GM10248 (cell line): ENCODE results near the gene LCN2.

Source experiments
- CTCF ChIA-PET: fragments of 300-600 bp; sonication (Branson Sonifier 250); formaldehyde crosslinking; extraction: SDS; loops from one replicate; lab custom pipeline; 2021; ENCODE audit warnings: antibody characterized with exemption; lab: Yijun Ruan, JAX
- POLR2A ChIA-PET: fragments of 350-650 bp; sonication (Branson Sonifier 250); formaldehyde crosslinking; extraction: SDS; loops from one replicate; lab custom pipeline; 2020; ENCODE audit warnings: antibody characterized with exemption; lab: Yijun Ruan, JAX
- DNase-seq: peaks from one replicate; pipeline ENCODE4 v3.0.0; 2012; ENCODE audit errors: extremely low spot score
- CTCF ChIP-seq: IDR thresholded peaks from 2 replicates; pipeline ENCODE4 v1.5.1; 2012; ENCODE audit warnings: mild to moderate bottlenecking, low read depth; ENCODE audit errors: extremely low read depth, missing control alignments, control extremely low read depth

Gene LCN2

DNA sequence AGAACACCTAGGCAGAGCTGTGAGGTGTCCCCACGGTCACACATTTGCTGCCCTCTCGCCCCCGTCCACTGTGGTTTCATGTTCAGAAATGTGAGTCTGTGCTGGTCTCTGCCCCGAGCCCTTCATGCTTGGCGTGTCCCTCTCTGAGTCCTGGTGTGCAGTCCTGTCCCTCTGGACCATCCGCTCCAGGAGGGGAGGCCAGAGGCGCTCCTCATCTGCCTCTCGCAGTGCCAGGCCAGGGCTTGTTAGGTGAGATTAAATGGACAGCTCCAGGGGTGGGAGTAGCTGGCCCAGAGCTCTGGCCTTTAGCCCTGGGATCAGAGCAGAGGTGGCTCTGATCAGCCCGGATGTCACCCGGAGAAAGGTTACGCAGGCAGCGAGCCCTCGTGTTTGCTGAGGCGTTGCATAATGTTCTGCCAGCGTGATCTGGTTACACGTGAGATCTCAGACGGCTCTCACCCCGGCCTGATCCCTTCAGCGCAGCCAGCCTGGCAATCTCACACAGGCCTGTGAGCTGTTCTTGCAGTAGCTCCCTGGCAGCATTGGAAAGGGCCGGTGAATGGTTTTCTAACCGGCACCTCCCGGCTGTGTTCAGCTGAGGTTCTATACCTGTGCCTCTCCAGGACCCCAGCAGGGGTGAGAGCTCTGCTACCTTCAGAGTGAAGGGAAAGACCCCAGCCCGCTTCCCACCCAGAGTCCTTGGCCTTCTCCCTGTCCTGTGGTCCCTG is 46.2 kb upstream of the LCN2 start:
- TF ChIP-seq CTCF: no peak
- DNase-seq: no peak
- CTCF ChIA-PET: interaction anchor here (0.7 to 5.5 kb wide), 4 partner anchors 11 to 159 kb away, joined by 3 to 53 read pairs (median 3); no protein-coding TSS in a partner anchor
- POLR2A ChIA-PET: interaction anchor here (1.1 kb wide), 1 partner anchor 9 kb away, joined by 3 read pairs; no protein-coding TSS in a partner anchor

DNA sequence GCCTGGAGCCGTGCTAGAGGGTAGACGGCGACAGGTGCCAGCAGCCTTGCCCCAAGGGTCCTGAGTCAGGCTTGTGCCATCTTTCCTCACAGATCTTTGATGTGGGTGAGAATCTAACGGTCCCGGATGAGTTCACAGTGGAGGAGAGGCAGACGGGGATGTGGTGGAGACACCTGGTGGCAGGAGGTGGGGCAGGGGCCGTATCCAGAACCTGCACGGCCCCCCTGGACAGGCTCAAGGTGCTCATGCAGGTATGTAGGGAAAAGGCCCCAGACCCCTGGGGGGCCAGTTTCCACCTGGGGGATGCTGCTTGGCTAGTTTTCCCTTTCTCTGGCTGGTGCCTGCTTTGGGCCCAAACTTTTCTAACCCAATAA is 45.7 kb upstream of the LCN2 start:
- ChIA-PET POLR2A (no interaction called here), CTCF (interaction anchor here (0.7 to 5.5 kb wide), 4 partner anchors 11 to 160 kb away, joined by 3 to 53 read pairs (median 3); no protein-coding TSS in a partner anchor)
- no peak for DNase-seq
- TF ChIP-seq CTCF: peak; percentile 6

DNA sequence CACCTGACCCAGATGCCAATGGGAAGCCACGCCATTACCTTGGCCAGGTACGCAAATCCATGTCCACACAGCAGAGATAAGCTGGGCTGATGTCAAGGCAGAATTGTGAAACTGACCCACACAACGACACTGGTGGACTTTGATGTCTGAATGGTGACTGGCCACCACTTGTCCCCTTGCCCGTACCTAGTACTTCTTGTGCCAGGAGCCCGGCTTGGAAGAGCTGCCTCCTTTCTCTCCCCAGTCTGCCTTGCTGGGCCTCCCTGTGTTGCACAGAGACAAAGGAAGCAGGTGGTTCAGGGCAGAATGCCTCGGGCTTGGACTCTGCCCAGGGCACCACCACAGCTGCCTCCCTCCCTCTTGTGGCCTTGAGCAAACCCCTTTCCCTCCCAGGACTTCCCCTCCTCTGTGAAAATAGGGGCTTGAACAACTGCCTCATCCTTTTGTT is 45.1 kb upstream of the LCN2 start:
- TF ChIP-seq CTCF: no peak
- POLR2A ChIA-PET: interaction anchor here (0.6 kb wide), 1 partner anchor 27 kb away, joined by 5 read pairs; no protein-coding TSS in a partner anchor
- CTCF ChIA-PET: interaction anchor here (5.5 kb wide), 1 partner anchor 11 kb away, joined by 53 read pairs; no protein-coding TSS in a partner anchor
- DNase-seq: no peak

GRCh38 chr9:128105538-128106175 is 43.6 kb upstream of the LCN2 start:
- ChIA-PET POLR2A (no interaction called here), CTCF (interaction anchor here (4.0 to 5.5 kb wide), 2 partner anchors 10 to 20 kb away, joined by 26 to 53 read pairs; no protein-coding TSS in a partner anchor)
- TF ChIP-seq CTCF: no peak
- no peak for DNase-seq

DNA sequence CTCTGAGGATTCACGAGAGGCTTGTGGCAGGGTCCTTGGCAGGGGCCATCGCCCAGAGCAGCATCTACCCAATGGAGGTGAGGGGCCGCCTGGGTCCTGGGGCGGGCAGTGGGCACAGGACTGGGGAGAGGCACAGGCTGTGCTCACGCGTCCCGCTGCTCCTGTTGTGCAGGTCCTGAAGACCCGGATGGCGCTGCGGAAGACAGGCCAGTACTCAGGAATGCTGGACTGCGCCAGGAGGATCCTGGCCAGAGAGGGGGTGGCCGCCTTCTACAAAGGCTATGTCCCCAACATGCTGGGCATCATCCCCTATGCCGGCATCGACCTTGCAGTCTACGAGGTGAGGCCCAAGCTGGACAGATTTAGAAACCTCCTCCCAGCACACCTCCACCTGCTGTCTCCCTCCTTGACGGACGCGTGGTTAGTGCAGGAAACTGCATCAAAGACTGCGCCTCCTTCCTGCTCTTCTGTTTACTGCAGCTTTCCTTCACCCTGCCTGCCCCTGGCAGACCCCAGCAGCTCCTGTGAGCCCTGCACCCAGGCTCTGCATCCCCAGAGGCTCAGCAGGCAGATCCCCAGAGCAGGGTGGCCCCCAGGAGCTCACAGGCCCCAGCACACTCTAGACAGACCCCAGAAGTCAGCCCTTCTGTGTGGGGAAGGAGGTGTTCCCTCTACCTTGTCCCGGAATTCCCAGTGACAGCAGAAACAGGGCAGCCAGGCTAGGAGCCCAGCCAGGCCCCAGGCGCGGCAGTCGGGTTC is 42.9 kb upstream of the LCN2 start:
- DNase-seq: no peak
- CTCF ChIA-PET: interaction anchor here (4.0 to 5.5 kb wide), 2 partner anchors 9 to 19 kb away, joined by 26 to 53 read pairs; no protein-coding TSS in a partner anchor

More for the DNA sequence above, 42.9 kb upstream of the LCN2 start:
- POLR2A ChIA-PET: no interaction called here
- TF ChIP-seq CTCF: no peak
